Esophagus squamous epithelium (tissue), 4 donors: Measurements from ENCODE around the gene TBC1D17.

Experiments used
- CTCF ChIP-seq, 6 experiments: fragments of 450-650 bp in 4 of 6; fragments of 200-600 bp in 2 of 6; sonication (generic) in 2 of 6; IDR thresholded peaks; one replicate each; pipeline ENCODE4 v1.5.1; 2016 to 2019; ENCODE audit warnings: antibody characterized with exemption in 6 of 6, mild to moderate bottlenecking in 4 of 6, moderate library complexity in 4 of 6
- POLR2A ChIP-seq, 4 donors: fragments of 450-650 bp; IDR thresholded peaks; one replicate each; pipeline ENCODE4 v1.6.1; 2017; ENCODE audit warnings: antibody characterized with exemption in 4 of 4, mild to moderate bottlenecking in 4 of 4, moderate library complexity in 3 of 4

- no peak for TF ChIP-seq CTCF (IDR thresholded peaks at IDR 0.05)
- TF ChIP-seq POLR2A (IDR thresholded peaks at IDR 0.05), result no peak
Observed at GRCh38 chr19:49869009-49869483, 8.5 kb upstream of the TBC1D17 start.
